Body of pancreas (tissue), 4 donors: ENCODE data around the gene CCDC3. TPM values are rescaled to one million over a fixed set of nuclear protein-coding genes. Genes with fewer than 3 reads are reported as not detected.

Experiments
- ATAC-seq: fragments of 150-250 bp; one replicate; pipeline ENCODE4 v1.9.1; 2016
- DNase-seq, 4 donors: peaks; one replicate each; pipeline ENCODE4 v3.0.0-alpha.2; 2019
- H3K27ac ChIP-seq, 4 donors: fragments of 200-600 bp; sonication (generic); 1 replicate in 3 of 4; 2 replicates in 1 of 4; pipeline versions ENCODE4 v1.5.1 to v1.6.1; 2016 to 2019; ENCODE audit warnings: mild to moderate bottlenecking in 1 of 4, mixed read lengths in 1 of 4, moderate library complexity in 1 of 4
- H3K27me3 ChIP-seq, 2 donors: fragments of 200-600 bp; sonication (generic); one replicate each; pipeline ENCODE4 v1.6.0; 2016; ENCODE audit warnings: mild to moderate bottlenecking in 1 of 2
- H3K36me3 ChIP-seq, 2 donors: fragments of 200-600 bp; sonication (generic); replicated peaks in 1 of 2; 2 replicates each; pipeline ENCODE4 v1.5.1; 2016; ENCODE audit warnings: low read depth in 2 of 2; ENCODE audit not compliant: insufficient read depth in 1 of 2
- H3K4me1 ChIP-seq: fragments of 200-600 bp; sonication (generic); one replicate; pipeline ENCODE4 v1.6.0; 2016
- H3K4me3 ChIP-seq, 2 donors: fragments of 200-600 bp; sonication (generic); 1 replicate in 1 of 2; 2 replicates in 1 of 2; pipeline ENCODE4 v1.5.1; 2016 to 2019
- H3K9me3 ChIP-seq, 3 donors: fragments of 200-600 bp; sonication (generic); 1 replicate in 2 of 3; 2 replicates in 1 of 3; pipeline ENCODE4 v1.5.1; 2016
- CTCF ChIP-seq, 7 experiments: fragments of 450-650 bp in 4 of 7; fragments of 200-600 bp in 3 of 7; sonication (generic) in 3 of 7; IDR thresholded peaks; one replicate each; pipeline ENCODE4 v1.5.1; 2016 to 2019; ENCODE audit warnings: antibody characterized with exemption in 7 of 7
- POLR2A ChIP-seq, 3 donors: fragments of 450-650 bp; IDR thresholded peaks; one replicate each; pipeline ENCODE4 v1.6.1; 2016; ENCODE audit warnings: antibody characterized with exemption in 3 of 3, mild to moderate bottlenecking in 2 of 3
- WGBS, 2 donors: methylation state at CpG; one replicate each; pipeline ENCODE4 v1.1.5; 2017; 5-methylcytosine and 5-hydroxymethylcytosine counted together
- intact Hi-C: fragments of 100-400 bp; cut with DNase I; formaldehyde crosslinking; loops from one replicate; pipeline ENCODE4 v1.15.1; 2023
- small RNA-seq: library from RNA; depleted of rRNA; stranded (forward); fragments of <200 nt; gene quantifications from one replicate; pipeline ENCODE3, GENCODE V24; 2016
- total RNA-seq, 2 donors: library from RNA; depleted of rRNA; stranded (reverse); fragments of >200 nt; gene quantifications; one replicate each; pipeline ENCODE4 v1.1.0, GENCODE V29; 2016

Gene CCDC3
- total RNA-seq, 2 donors from 2014 or later: 2.1 to 17.1 TPM

GRCh38 chr10:12846718-12847117, 154.8 kb downstream of the CCDC3 start:
- Histone ChIP-seq H3K4me3 (no peak overlapping the region), H3K36me3 (no peaks in the 10 kb centered on the region), H3K9me3 (no peaks in the 10 kb centered on the region), H3K27ac (no peak overlapping the region), H3K27me3 (no peaks in the 10 kb centered on the region), H3K4me1 (peaks cover 8% of the 10 kb centered on the region)
- DNase-seq (no peak), ATAC-seq (no peak)
- intact Hi-C loops: no loop called here
- 35 to 77% methylated on average over 1 of the region's 1 CpG for WGBS, 2 donors
- TF ChIP-seq CTCF (IDR thresholded peaks at IDR 0.05) (no peak), POLR2A (IDR thresholded peaks at IDR 0.05) (no peak)

Small RNA genes within 50 kb of the gene (small RNA-seq; reads per million reads assigned to genes)
- not detected for gene RNA5SP300

Other genes with a start within 250 kb of the CCDC3 start
- 10 to 100 TPM; 23.4 to 32.7 TPM for gene OPTN, start 98.5 kb upstream of the CCDC3 start, total RNA-seq
- gene MCM10, start 159.8 kb upstream of the CCDC3 start, total RNA-seq: under 1 TPM in 1 of 2 donors, not detected in 1; 0.26 TPM
- not detected for gene UCMA, start 232.7 kb upstream of the CCDC3 start, total RNA-seq